HG03060 (cell line): ENCODE data around the gene DTX3.
"Not testable (repeated sequence)": the region's sequence is repeated elsewhere in the genome, so short reads cannot be mapped to it uniquely, and the experiment has no call there.

ENCODE experiments used
- ATAC-seq: cut with Tn5 transposase; IDR thresholded peaks from one replicate; pipeline ENCODE4 v1.9.1; 2021; ENCODE audit warnings: low read depth, moderate number of reproducible peaks; ENCODE audit not compliant: unreplicated experiment

Gene DTX3, protein sequence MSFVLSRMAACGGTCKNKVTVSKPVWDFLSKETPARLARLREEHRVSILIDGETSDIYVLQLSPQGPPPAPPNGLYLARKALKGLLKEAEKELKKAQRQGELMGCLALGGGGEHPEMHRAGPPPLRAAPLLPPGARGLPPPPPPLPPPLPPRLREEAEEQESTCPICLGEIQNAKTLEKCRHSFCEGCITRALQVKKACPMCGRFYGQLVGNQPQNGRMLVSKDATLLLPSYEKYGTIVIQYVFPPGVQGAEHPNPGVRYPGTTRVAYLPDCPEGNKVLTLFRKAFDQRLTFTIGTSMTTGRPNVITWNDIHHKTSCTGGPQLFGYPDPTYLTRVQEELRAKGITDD

DNA sequence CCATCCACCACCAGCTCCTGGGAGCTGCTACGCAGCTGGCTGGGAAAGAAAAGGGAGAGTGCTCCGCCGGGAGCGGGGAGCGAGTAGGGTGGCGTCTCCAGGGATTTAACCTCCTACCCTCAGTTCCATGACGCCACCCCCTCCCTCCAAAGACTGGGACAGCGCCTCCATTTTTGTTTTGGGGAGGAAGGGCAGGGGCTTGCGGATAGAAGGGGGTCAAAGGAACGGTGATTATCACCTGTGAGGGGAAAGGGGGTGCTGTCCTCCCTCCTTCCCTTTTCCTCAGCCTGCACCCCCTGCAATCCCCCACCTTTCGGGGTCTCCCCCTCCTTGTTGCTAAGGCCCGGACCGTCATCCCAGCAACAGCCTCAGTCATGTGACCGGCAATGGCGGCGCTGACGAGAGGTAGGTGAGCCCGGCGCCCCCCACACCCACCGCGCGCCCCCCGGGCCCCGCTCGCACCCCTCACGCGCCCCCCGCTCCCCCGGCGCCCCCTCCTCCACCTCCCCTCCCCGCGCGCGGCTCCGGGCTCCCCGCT lies at the start of gene DTX3:
DTX3 (plus strand) TSS at position 371 of the 538 bp plus-strand sequence. CDS start 1,694 bp downstream, outside the sequence.
- no peak for ATAC-seq

DNA sequence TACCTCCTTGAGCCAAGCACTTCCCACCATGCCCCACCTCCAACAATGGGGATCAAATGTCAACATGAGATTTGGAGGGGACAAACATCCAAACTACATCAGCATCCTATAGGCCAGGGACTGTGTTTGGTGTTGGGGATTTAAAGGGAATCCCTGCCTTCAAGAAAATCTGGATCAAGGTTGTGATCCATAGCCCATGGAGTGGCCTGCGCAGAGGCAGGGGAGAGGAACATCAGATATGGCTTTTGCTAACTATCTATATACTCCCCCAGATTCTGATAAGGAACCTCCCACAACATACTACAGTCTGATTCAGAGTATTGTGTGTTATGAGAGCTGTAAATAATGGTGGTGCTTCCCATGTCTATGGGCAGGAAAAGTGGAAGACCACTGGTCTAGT lies 49.7 kb upstream of the DTX3 start:
- ATAC-seq: no peak

DNA sequence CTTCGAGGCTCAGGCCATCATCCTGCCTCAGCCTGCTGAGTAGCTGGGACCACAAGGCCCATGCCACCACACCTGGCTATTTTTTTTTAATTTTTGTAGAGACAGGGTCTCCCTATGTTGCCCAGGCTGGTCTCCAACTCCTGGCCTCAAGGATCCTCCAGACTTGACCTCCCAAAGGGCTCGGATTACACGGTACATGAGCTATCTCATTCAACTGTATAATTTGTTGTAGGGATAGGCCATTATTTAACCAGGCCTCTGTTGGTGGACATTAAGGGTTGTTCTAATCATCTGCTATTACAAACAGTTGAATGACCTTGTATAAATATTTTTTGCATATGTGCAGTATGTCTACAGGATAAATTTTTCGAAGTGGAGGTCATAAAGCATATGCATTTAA lies 45.8 kb upstream of the DTX3 start:
- no peak for ATAC-seq

- no peak for ATAC-seq
Observed at GRCh38 chr12:57560516-57560915, 44.1 kb upstream of the DTX3 start.

DNA sequence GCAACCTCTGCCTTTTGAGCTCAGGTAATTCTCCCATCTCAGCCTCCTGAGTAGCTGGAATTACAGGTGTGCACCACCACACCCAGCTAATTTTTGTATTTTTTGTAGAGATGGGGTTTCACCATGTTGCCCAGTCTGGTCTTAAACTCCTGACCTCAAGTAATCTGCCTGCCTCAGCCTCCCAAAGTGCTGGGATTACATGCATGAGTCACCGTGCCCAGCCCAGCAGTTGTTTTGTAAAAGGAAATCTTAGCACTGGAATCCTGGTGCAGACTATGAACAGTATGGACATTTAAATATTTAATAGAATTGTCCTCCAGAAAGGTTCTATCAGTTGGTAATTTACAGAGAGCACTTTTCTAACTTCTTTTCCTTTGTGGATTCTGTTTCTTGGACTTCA lies 43.5 kb upstream of the DTX3 start:
- ATAC-seq: not testable (repeated sequence)

DNA sequence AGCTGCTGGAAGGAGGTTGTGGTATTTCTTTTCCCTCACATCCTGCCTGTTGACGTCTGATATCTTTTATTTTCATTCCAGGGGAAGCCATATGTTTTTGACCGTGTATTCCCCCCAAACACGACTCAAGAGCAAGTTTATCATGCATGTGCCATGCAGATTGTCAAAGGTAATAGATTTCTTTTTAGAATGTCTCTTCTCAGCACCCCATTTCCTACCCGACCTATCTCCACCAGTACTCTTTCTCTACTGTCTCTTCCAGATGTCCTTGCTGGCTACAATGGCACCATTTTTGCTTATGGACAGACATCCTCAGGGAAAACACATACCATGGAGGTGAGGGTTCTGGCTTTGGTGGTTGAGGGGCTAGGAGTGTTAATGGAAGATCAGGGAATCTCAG lies 41.3 kb upstream of the DTX3 start:
- no peak for ATAC-seq

DNA sequence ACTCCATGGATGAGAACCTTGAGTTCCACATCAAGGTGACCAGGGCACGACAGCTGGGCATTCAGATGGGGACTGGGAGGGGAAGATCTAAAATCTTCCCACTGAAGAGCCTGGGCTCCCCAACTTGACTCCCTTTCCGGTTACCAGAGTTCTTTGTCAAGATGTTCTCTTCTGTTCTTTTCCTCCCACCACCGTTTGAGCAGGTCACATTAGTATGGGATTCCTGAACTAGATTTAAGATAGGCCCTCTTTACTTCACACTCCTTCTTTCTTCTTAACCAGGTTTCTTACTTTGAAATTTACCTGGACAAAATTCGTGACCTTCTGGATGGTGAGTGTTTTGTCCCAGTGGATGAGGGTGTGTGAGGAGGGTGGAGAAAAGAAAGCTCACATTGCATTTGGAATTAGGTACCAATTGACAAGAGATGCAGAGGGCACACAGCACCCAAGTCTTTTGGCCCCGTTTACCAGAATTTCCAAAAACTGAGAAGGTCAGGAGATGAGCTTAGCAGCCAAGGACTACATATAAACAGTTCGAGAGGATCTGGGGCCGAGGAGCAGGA lies 40.4 kb upstream of the DTX3 start:
- no peak for ATAC-seq

DNA sequence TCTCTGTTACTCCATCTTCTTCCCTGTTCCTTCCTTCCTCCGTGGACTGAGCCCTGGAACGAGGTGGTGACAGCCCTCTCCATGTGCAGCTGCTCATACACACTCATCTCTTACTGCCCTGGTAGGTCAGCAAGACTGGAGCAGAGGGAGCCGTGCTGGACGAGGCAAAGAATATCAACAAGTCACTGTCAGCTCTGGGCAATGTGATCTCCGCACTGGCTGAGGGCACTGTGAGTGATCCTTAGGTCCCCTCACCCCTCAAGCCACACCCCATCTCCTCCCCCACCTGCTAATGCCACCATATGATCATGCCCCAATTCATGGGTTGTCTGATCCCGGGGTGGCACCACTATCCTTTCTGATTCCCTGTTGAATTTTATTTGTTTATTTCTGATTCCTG lies 35.8 kb upstream of the DTX3 start:
- ATAC-seq: no peak

DNA sequence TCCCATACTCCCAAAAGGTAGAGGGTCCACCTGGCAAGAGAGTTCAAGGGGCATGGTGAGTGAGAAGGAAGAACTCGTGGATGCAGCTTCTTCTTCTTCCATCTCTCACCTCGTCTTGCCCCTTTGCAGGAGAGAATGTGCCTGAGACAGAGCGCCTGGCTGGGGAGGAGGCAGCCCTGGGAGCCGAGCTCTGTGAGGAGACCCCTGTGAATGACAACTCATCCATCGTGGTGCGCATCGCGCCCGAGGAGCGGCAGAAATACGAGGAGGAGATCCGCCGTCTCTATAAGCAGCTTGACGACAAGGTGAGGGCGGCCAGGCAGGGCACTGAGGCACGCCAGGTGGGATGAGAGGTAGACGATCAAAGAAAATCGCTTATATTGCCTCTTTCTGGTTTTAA lies 34.8 kb upstream of the DTX3 start:
- no peak for ATAC-seq

DNA sequence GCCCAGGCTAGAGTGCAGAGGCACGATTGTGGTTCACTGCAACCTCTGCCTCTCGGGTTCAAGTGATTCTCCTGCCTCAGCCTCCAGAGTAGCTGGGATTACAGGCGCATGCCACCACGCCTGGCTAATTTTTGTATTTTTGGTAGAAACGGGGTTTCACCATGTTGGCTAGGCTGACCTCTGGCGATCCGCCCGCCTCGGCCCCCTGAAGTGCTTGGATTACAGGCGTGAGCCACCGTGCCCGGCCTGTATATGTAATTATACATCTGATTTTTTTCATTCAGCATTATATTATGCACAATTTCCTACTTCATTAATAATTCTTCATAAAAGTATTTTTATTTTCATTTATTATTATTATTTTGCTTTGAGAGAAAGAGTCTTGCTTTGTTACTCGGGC lies 34.2 kb upstream of the DTX3 start:
- ATAC-seq: not testable (repeated sequence)

GRCh38 chr12:57571926-57572762 lies 32.5 kb upstream of the DTX3 start:
- ATAC-seq: no peak

DNA sequence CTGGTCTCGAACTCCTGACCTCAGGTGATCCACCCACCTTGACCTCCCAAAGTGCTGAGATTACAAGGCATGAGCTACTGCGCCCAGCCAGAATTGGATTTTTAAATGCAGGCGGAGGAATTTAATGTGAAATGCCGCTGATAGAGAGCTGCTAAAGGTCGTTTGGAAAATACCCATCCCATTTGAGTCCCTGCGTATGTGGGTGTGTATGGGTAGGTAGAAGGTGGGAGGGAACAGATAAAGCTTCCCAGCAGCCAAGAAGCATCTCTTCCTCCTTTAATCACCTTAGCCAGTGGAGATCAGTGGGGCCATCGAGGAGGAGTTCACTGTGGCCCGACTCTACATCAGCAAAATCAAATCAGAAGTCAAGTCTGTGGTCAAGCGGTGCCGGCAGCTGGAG lies 29.8 kb upstream of the DTX3 start:
- ATAC-seq: no peak

GRCh38 chr12:57575771-57576612 lies 28.6 kb upstream of the DTX3 start:
- no peak for ATAC-seq

DNA sequence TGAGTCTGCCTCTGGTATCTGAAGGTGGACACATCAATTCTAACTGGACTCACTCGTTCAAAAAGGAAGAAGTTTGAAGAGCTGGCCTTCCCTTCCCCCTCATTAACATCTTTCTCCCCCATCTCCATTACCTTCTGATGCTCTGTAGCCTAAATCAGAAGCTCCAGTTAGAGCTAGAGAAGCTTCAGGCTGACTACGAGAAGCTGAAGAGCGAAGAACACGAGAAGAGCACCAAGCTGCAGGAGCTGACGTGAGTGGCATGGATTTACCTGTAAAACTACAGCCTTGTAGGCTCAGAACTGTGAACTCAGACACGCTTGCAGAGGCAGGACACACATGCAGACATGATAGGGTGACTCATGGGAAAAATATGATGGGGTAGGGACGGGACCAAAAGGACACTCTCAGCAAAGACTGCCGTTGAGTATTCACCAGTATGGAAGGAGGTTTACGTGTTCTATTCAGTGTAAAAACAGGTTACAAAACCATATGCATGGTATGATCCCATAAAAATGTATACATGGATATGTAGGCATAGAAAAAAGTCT lies 27.9 kb upstream of the DTX3 start:
- ATAC-seq: no peak

- ATAC-seq: no peak
Observed at GRCh38 chr12:57577981-57578758, 26.5 kb upstream of the DTX3 start.

- no peak for ATAC-seq
Observed at GRCh38 chr12:57579011-57579410, 25.6 kb upstream of the DTX3 start.

DNA sequence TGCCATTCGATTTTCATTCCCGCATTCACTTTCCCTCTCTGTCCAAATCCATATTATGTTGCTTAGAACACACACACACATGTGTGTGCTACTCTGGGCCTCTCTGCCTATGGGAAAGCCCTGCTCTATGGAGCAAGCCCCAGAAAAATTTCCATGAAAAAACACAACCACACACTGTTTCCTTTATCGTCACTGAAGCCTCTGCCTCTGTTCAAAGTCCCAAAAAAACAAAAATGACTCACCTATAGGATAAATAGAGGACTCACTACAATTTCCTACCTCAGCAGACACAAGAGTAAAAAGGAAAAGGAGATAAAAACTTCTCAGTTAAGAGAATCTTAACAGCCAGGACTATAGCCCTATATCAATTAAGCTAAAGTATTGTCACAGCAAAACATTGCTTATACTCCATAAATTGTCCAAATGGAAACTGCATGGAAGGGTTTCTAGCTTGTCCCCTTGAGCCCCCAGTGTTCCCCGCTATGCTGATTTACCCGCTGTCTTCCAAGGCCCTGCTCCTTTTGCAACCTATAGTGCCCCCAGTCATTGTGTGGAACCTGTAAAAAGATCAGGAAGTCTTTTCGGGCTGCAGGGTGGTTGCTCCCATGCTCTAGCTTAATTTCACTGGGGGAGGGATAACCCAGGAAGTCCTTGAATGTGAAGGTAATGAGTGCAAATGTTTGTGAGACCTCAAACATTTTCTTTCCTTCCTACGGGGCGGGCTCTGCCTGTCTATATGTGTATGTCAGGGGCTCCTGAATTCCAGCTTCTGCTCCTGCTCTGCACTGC lies 24.8 kb upstream of the DTX3 start:
- no peak for ATAC-seq

DNA sequence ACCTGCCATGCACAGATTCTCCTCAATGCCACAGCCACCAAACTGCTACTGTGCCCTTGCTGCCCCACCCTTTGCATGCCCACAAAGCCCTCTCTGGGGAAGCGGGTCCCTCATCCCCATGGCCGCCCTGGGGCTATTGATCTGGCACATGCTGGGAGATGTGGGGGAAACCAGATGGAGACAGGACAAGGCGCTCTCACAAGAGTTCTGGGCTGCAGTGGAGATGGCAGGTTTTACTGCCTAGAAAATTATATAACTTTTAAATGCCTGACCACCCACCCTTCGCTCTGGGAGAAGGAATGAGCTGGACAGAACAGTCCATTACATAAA lies 24.2 kb upstream of the DTX3 start:
- no peak for ATAC-seq

DNA sequence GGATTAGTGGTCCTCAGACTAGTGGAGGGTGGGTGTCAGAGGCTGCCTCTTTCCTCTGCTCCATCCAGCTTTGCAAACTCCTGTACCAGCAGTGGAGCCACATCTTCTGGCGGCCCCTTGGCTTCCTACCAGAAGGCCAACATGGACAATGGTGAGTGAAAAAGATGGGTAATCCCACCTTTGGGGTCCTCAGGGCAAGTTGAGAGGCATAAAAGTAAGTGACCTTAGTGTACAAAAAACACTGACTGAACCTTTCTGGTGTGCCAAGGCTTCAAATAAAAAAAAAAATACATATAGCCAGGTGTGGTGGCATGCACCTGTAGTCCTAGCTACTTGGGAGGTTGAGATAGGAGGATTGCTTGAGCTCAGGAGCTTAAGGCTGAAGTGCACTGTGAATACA lies 22.8 kb upstream of the DTX3 start:
- no peak for ATAC-seq
